H1 (cell line): ENCODE measurements around the gene SSU72. TPM values are rescaled to one million over a fixed set of nuclear protein-coding genes. Genes with fewer than 3 reads are reported as not detected.

ENCODE experiments used
- CBX5 ChIP-seq: fragments of 300-800, 300-1000 bp; sonication (generic); IDR thresholded peaks from 2 replicates; pipeline ENCODE4 v1.7.1; 2016; ENCODE audit warnings: antibody characterized with exemption, low read length, low read depth
- CHD1 ChIP-seq: IDR thresholded peaks from 2 replicates; pipeline ENCODE4 v1.6.1; 2012; ENCODE audit warnings: low read depth, low read length, improper control_type of control experiment
- EZH2 ChIP-seq: fragments of 200-600 bp; sonication (generic); IDR thresholded peaks from 2 replicates; pipeline ENCODE4 v1.7.1; 2012; ENCODE audit warnings: low read depth, mild to moderate bottlenecking, moderate library complexity, low read length, inconsistent platforms; ENCODE audit not compliant: severe bottlenecking
- KDM1A ChIP-seq: fragments of 200-600, 300-600 bp; sonication (generic); IDR thresholded peaks from 2 replicates; pipeline ENCODE4 v1.7.1; 2016; ENCODE audit warnings: mild to moderate bottlenecking, low read length, borderline replicate concordance
- RBBP5 ChIP-seq: IDR thresholded peaks from 2 replicates; pipeline ENCODE4 v1.7.1; 2012; ENCODE audit warnings: low read depth, mild to moderate bottlenecking, inconsistent platforms, low read length, moderate library complexity, borderline replicate concordance
- RNF2 ChIP-seq: fragments of 200-900, 300-1000 bp; sonication (generic); IDR thresholded peaks from 2 replicates; pipeline ENCODE4 v1.7.1; 2016; ENCODE audit warnings: borderline replicate concordance, low read depth, mild to moderate bottlenecking, antibody characterized with exemption, low read length; ENCODE audit not compliant: poor library complexity, severe bottlenecking; ENCODE audit errors: missing control alignments
- SIRT6 ChIP-seq: IDR thresholded peaks from one replicate; pipeline ENCODE4 v1.7.1; 2012; ENCODE audit warnings: low read length, inconsistent platforms
- SP1 ChIP-seq: IDR thresholded peaks from 2 replicates; pipeline ENCODE4 v1.6.1; 2011; ENCODE audit warnings: low read depth, low read length
- TAF1 ChIP-seq: IDR thresholded peaks from 2 replicates; pipeline ENCODE4 v1.6.1; 2011; ENCODE audit warnings: mild to moderate bottlenecking, low read depth, low read length
- polyA plus RNA-seq, 7 experiments: library from polyadenylated mRNA; depleted of rRNA in 3 of 7; stranded (reverse) in 5 of 7; unstranded in 2 of 7; fragments of >200 nt in 5 of 7; fragments of 200-250 nt in 2 of 7; gene quantifications; 1 replicate in 5 of 7; 2 replicates in 1 of 7; 4 replicates in 1 of 7; pipeline versions ENCODE4 v1.2.1 to v1.2.3, GENCODE V29; 2011 to 2013; ENCODE audit warnings: missing spikeins in 2 of 7, mixed read lengths in 2 of 7
- total RNA-seq: library from RNA; stranded (reverse); fragmentation: NEBNext Ultra II Directional; extraction: Animal tissue kit (Norgen Biotek cat#: 25700); gene quantifications from 2 replicates; pipeline ENCODE4 v1.2.1, GENCODE V29; 2021
- TF ChIP-seq, protein P1 (sequence below): fragments of 300-600 bp; sonication (generic); IDR thresholded peaks from 2 replicates; pipeline ENCODE4 v1.7.1; 2012; ENCODE audit warnings: low read length, moderate library complexity, mild to moderate bottlenecking, inconsistent platforms; ENCODE audit not compliant: insufficient replicate concordance
- TF ChIP-seq, protein P2 (sequence below): IDR thresholded peaks from 2 replicates; pipeline ENCODE4 v1.6.1; 2011; ENCODE audit warnings: low read length, improper control_type of control experiment

The SSU72 gene
- total and polyA plus RNA-seq, 2 of the 8 experiments (the other 6 are each of a cell fraction or from before 2014, with no cell fraction given): 110 to 165 TPM

DNA sequence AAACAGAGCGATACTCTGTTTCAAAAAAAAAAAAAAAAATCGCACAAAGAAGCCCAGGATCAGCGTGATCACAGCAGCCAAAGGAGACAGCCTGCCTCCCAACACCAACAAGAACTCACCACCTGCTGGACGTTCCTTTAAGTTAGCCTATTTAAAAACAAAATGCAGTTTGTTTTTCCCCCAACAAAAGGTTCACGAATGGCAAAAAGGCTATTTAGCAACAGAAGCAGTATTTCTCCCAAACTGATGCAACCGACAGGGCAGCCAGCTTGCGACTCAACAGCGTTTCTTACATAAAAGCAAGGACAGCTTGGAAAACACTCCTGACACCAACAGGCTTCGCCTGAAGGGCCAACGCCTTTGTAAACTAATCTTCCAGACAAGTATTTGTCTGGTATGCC is 6.8 kb downstream of the SSU72 start (continued):
- TF ChIP-seq, protein P1, sequence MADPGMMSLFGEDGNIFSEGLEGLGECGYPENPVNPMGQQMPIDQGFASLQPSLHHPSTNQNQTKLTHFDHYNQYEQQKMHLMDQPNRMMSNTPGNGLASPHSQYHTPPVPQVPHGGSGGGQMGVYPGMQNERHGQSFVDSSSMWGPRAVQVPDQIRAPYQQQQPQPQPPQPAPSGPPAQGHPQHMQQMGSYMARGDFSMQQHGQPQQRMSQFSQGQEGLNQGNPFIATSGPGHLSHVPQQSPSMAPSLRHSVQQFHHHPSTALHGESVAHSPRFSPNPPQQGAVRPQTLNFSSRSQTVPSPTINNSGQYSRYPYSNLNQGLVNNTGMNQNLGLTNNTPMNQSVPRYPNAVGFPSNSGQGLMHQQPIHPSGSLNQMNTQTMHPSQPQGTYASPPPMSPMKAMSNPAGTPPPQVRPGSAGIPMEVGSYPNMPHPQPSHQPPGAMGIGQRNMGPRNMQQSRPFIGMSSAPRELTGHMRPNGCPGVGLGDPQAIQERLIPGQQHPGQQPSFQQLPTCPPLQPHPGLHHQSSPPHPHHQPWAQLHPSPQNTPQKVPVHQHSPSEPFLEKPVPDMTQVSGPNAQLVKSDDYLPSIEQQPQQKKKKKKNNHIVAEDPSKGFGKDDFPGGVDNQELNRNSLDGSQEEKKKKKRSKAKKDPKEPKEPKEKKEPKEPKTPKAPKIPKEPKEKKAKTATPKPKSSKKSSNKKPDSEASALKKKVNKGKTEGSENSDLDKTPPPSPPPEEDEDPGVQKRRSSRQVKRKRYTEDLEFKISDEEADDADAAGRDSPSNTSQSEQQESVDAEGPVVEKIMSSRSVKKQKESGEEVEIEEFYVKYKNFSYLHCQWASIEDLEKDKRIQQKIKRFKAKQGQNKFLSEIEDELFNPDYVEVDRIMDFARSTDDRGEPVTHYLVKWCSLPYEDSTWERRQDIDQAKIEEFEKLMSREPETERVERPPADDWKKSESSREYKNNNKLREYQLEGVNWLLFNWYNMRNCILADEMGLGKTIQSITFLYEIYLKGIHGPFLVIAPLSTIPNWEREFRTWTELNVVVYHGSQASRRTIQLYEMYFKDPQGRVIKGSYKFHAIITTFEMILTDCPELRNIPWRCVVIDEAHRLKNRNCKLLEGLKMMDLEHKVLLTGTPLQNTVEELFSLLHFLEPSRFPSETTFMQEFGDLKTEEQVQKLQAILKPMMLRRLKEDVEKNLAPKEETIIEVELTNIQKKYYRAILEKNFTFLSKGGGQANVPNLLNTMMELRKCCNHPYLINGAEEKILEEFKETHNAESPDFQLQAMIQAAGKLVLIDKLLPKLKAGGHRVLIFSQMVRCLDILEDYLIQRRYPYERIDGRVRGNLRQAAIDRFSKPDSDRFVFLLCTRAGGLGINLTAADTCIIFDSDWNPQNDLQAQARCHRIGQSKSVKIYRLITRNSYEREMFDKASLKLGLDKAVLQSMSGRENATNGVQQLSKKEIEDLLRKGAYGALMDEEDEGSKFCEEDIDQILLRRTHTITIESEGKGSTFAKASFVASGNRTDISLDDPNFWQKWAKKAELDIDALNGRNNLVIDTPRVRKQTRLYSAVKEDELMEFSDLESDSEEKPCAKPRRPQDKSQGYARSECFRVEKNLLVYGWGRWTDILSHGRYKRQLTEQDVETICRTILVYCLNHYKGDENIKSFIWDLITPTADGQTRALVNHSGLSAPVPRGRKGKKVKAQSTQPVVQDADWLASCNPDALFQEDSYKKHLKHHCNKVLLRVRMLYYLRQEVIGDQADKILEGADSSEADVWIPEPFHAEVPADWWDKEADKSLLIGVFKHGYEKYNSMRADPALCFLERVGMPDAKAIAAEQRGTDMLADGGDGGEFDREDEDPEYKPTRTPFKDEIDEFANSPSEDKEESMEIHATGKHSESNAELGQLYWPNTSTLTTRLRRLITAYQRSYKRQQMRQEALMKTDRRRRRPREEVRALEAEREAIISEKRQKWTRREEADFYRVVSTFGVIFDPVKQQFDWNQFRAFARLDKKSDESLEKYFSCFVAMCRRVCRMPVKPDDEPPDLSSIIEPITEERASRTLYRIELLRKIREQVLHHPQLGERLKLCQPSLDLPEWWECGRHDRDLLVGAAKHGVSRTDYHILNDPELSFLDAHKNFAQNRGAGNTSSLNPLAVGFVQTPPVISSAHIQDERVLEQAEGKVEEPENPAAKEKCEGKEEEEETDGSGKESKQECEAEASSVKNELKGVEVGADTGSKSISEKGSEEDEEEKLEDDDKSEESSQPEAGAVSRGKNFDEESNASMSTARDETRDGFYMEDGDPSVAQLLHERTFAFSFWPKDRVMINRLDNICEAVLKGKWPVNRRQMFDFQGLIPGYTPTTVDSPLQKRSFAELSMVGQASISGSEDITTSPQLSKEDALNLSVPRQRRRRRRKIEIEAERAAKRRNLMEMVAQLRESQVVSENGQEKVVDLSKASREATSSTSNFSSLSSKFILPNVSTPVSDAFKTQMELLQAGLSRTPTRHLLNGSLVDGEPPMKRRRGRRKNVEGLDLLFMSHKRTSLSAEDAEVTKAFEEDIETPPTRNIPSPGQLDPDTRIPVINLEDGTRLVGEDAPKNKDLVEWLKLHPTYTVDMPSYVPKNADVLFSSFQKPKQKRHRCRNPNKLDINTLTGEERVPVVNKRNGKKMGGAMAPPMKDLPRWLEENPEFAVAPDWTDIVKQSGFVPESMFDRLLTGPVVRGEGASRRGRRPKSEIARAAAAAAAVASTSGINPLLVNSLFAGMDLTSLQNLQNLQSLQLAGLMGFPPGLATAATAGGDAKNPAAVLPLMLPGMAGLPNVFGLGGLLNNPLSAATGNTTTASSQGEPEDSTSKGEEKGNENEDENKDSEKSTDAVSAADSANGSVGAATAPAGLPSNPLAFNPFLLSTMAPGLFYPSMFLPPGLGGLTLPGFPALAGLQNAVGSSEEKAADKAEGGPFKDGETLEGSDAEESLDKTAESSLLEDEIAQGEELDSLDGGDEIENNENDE: no peak
- TF ChIP-seq, protein P2, sequence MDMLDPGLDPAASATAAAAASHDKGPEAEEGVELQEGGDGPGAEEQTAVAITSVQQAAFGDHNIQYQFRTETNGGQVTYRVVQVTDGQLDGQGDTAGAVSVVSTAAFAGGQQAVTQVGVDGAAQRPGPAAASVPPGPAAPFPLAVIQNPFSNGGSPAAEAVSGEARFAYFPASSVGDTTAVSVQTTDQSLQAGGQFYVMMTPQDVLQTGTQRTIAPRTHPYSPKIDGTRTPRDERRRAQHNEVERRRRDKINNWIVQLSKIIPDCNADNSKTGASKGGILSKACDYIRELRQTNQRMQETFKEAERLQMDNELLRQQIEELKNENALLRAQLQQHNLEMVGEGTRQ: no peak
- no peak for TF ChIP-seq TAF1
- TF ChIP-seq CHD1: no peak
- no peak for TF ChIP-seq CBX5
- TF ChIP-seq KDM1A: no peak
- no peak for TF ChIP-seq SP1
- TF ChIP-seq RNF2: no peak
- no peak for TF ChIP-seq EZH2
- no peak for TF ChIP-seq RBBP5
- TF ChIP-seq SIRT6: no peak
